NCI-H1930 (cell line): Measurements from ENCODE around the gene MAD1L1.
"Not testable (repeated sequence)": the region's sequence is repeated elsewhere in the genome, so short reads cannot be mapped to it uniquely, and the experiment has no call there.

Experiments
- DNase-seq, 2 experiments: peaks; one replicate each; lab custom pipeline; 2025; lab: John Stamatoyannopoulos, UW

MAD1L1 gene

DNA sequence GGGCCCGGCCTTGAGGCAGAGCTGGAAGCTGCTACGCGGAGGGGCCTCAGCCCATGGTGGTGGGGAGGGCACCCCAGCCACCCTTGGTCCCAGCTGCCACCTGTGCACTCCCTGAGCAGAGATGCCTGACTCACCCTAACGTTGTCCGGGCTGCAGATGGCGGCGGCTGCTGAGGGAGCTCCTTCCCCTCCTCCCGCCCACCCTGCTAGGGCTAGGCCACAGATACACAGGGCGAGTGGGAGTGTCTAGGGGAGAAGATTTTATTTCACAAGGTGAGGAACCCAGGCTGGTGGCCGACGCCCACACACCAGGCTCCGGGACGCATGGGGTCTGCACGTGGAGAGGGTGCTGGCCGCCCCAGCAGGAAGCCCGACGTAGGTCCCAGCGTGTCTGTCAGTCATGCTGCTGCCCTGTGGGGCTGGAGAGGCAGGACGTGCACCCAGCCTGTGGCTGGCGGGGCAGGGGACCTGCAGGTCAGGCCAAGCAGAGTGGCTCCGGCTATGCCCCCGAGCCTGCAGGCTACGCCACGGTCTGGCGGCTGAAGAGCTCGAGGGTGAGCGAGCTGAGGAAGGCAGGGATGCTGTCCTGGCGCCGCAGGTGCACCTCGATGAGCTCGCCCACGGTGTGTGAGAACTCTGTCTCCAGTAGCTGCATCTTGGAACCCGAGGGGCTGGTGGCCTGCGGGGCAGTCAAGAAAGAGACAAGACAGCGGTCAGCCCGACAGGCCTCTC, 417.0 kb downstream of the MAD1L1 start:
- not testable (repeated sequence) for DNase-seq

DNA sequence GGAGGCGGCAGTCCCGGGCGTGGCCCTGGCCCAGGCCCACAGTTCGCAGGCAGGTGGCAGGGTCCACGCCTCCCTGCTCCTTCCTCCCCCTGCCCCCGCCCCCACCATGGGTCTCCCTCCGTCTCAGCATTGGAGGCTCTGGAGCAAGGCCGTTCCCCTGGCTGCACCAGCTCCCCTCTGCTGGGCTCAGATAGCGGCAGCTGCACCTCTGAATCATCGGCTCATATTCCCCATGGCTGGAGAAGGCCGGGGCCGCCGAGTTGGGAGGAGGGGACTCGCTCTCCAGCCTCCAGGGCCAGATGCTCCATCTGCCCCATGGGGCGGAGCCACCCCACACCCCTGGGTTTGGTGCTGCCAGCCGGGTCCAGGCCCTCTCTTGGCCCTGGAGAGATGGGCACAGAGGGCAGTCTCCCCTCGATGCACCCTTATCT, 417.7 kb downstream of the MAD1L1 start:
- DNase-seq = no peak

DNA sequence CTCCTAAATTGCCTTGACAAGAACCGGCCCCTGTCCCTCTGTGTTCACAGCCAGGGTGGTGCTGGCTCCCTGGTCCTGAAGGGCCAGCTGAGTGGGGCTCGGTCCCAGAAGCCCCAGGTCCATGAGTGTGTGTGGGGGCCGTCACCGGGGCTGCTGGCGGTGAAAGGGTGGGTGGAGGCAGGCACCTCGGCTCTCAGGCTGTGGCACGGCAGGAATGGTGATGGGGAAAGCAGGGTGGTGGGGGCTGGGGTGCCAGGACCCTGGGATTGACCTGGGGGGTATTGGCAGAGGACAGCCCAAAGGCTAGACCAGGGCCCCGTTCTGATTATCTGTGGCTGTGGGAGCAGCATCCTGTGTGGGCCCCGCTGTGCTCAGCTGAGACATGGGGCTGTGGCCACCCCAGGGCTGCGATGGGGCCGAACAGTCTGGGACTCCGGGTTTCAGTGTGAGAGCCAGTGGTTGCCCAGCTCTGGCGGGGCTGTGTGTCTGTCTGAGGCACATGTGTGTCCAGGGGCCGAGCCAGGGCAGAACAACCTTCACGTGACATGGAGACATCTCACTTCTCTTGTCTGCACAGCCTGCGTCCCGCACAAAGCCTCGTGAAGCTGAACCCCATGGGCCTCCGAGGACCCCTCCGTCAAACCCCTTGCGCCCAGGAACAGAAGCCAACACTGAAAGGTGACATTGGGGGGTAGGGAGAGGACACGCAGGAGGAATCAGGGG, 418.5 kb downstream of the MAD1L1 start:
- no peak for DNase-seq

DNA sequence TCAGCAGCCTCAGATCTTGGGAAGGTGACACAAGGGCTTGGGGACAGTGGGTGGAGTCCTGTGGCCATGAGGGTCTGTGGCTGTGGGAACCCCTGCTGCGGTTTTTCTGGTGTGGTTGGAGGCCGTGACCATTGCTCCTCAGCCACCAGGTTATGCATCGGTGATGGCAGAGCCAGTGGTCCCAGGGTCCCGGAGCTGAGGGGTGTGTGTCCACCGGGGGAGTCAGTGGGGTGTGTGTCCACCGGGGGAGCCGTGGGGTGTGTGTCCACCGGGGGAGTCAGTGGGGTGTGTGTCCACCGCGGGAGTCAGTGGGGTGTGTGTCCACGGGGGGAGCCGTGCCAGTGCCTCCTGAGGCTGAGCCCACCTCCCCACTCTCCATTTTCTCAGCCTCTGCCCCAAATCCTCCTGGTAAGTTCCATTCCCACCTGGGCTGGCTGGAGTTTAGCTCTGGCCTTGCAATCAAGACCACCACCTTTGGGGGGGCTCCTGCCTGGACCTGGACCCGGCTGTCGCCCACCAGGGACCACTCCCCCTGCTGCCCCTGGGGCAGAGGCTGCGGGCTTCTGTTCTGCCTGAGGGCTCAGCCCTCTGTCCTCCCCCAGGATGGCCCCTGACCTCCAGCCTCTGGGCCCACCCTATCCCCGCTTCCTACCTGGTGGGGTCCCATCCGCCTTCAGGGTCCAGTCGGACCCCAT, 419.2 kb downstream of the MAD1L1 start:
- no peak for DNase-seq

DNA sequence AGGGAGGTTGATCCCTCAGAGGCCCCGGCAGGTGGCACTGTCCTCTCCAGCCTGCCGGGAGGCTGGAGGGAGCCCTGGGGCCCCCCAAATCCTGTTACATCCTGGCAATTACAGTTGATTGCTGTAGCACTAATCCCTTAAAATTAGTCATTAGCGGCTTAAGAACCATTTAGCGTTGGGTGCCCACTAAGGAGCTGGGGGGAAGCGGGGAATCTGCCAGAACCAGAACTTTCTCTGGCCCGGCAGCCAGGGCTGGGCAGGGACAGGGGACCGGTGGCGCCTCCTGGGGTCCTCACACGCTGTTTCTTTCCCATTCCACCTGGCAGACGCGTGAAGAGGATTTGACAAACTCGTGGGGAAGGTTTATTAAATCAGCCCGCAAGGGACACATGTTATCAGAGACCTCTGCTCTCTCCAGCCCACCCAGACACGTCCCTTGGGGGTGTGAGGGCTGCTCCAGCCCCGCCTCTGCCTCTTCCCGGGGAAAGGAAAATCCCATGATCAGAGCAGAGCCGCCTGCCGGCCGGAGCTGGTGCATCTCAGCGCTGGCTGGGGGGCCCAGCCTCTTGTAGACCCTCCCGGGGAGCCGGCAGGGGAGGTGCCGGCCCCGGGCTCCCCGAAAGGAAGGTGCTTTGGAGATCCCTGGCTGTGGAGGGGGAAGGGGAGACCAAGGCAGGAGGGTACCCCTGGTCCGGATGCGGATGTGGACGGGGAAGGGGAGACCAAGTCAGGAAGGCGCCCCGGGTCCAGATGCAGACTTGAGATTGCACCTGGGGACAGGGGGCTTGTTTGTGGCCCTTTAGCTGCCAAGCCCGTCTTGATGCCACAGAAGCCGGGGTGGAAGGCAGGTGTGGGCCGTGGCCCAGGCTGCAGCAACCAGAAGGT, 420.0 kb downstream of the MAD1L1 start:
- DNase-seq = peak in 1 of 2 experiments; percentile 35

DNA sequence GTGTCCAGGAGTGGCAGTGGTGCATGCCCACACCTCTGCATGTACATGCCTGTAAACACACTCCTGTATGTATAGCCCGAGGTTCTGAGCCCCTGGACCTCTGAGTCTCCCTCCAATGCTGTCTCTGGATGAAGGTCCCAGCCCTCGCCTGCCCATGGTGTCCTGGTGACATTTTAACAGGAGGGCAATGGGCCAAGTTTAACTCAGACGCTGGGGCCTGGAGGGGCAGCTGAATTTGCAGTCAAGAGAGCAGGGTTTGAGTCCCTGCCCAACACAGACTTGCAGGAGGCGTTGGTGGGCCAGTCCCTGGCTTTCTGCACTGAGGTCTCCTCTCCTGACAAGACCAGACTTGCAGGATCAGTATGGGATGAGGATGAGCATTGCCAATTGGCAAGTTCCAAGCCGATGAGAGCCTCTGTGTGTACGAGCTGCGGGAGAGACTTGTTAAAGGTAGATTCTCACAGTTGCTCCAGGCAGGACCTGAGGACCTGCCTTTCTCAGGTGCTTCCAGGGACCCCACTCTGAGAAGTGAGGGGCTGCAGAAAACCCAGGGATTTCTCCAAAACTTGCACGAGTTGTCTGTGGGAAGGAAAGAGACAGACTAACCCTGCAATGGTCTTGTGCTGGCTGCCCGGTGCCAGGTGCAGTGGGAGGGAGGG, 420.8 kb downstream of the MAD1L1 start:
- DNase-seq = no peak

DNA sequence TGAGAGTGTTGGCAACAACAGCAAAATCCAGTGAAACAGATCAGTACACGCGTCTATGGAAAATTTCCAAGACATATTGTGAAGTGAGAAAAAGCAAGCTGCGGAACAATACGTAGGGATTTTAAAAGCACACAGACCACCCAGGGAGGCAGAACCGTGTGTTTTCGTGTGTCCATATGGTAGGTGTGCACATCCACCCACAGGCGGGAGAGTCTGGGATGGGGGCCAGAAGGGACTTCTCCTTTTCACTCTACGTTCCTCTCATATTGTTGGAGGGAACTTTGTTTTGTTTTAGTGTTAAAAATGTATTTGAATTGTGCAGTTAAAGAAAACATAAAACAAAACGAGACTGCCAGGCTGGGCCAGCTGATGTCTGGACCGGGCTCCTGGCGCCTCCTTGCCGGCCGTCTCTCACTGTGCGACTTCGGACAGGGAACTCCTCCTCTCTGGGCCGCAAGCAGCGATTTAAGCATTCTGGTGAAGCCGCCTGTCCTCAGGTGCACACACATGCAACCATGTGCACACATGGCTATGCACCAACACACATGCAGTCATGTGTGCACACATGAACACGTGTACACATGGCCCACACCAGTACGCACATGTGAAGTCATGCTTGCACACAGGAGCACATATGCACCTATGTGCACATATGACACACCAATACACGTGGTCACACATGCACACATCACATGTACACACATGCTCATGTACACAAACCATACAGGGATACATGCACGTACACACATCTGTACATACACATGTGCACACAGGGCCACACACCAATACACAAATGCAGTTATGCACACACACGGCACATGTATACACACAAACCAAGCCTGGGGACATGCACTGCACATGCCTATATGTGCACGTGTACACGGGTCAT, 421.5 kb downstream of the MAD1L1 start:
- DNase-seq = no peak

DNA sequence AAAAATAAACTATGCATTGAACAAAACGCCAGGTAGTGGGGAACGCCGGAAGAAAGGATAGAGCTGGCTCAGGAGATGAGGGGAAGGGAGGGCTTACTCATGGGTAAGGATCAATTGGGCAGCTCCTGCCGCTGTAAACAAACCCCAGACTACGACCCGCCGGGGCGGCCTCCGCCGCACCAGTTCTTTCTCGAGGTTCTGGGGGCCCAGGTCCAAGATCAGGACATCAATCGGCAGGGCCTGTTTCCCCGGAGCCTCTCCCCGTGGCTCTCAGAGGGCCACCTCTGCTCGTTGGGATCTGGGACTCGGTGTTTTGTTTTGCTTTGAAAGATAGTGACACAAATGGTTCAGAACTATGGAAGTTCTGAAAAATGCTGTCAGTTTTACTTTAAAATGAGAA, 422.2 kb downstream of the MAD1L1 start:
- no peak for DNase-seq

DNA sequence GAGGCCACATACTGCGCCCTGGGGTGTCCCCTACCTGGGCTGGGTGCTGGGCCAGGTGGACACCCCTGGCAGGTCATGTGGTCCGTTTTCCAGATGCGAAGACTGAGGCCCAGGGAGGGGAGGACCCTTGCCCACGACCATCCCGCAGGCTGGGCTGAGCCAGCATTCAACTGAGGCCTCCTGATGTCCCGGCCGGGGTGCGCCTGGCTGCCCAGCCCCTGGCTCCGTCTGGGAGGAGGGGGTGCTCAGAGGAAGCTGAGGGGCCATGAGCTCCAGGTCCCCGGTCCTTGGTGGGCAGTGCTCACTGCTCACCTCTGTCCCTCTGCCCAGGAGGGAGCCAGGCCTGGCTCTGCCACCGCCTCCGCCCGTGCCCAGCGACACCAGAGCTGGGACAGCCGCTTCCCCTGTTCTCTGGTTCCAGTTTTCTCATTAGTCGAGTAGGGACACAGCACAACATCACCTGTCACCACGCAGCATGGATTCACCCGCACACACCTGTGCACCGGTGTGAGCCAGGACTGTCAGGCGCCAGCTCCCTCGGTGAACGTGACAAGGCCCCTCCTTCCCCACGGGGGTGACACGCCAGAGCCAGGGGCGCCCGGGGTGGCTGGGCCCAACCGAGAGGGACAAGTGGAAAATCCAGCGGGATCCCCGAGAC, 423.0 kb downstream of the MAD1L1 start:
- DNase-seq = no peak

DNA sequence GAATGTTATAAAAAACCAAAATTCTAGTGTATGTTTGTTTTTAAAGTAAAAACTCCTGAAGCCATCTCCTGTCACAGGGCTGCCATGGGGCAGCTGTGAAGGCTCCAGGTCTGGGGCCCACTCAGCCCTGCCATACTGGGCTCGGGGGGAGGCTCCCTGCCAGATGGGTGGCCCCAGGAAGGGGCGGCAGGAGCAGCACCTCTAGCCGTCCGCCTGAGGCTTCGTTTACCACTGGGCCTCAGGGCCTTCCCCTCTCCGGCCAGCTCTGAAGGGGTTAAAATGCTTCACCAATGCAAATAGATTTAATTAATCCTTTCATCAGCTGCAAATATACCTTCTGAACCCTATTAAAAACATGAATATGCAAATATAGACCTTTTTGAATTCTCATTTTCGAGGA, 423.7 kb downstream of the MAD1L1 start:
- DNase-seq = no peak

DNA sequence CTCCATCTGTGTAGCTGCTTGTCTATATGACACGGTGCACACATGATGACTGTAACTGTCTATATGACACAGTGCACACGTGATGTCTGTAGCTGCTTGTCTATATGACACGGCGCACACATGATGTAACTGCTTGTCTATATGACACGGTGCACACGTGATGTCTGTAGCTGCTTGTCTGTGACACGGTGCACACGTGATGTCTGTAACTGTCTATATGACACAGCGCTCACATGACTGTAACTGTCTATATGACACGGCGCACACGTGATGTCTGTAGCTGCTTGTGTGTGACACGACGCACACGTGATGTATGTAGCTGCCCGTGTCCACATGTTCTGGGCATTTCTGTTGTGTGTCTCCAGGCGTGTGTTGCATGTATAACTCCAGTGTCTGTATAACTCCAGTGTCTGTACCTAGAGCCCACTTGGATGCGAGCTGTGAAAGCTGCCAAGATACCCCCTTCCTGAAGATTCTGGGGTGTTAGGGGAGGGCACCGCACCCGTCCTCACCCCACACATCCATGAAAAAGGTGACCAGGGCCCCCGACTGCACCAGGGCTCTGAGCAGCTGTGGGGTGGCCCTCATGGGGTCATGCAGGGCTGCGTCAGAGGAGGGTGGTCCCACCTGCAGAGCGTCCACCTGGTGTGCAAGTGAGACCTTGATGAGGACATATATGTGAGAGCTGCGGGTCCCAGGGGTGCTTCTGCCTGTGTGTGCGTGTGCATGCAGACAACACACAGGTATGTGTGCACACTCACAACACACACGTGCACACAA, 424.7 kb downstream of the MAD1L1 start:
- no peak for DNase-seq

DNA sequence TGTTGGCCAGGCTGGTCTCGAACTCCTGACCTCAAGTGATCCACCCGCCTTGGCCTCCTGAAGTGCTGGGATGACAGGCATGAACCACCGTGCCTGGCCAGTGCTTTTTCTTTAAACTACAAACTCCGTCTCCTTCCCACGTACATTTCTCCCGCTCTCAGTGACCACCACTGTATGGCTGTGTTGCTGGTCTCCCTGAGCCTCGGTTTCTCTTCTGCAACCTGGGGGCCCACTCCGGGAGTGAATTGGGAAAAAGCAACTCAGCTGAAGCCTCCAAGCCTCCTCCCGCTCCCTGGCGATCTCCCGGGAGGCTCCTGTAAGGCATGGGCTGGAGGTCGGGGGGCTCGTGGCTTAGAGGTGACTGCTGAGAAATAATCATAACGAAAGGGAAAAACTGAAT, 426.4 kb downstream of the MAD1L1 start:
- no peak for DNase-seq

DNA sequence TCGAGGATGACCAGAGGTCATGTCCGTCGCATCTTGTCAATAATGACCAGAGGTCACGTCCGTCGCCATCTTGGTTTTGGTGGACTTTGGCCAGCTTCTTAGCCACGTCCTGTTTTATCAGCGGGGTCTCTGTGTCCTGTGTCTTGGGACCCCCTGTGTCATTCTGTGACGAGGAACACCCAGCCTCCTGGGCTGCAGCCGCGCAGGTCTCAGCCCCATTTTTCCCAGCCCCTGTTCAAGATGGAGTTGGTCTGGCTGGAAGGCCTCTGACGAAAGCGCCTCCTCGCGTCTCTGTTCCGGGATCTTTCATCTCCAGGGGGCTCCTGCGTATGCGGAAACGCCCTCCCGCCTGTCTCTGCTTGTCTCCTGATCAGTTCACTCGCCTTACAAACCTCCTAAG, 428.4 kb downstream of the MAD1L1 start:
- no peak for DNase-seq

DNA sequence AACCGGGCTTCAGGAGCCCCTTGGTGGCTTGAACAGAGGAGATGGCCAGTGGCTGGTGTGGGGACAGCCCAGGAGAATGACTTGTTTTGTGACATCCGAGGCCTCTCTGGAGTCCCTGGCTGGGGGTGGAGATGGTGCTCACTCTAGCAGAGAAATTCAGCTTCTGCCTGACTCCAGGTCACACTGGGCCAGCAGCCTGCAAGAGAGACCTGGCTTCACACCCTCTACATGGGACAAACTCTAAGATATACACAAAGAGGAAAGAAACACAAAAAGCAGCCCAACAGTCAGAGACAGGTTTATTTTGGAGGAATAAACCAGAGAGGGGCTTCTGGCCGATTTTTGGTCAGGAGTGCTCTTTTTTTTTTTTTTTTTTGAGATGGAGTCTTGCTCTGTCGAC, 429.8 kb downstream of the MAD1L1 start:
- no peak for DNase-seq

DNA sequence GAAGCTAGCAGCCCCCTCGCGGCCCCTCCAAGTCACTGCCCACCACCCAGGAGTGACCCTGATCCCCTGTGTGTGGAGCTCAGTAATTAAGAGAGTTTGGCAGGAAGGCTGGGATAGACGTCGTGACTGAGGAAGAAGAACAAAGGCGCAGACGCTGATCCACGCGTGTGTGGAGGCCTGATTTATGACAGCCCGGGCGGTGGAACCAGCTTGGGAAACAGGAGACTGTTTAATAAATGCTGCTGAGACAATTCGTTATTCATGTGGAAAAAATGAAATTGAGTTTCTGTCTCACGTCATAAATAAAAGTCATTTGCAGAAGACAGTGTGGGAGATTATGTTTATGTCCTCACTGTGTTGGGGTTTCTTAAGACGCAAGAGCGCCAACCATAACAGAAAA, 431.8 kb downstream of the MAD1L1 start:
- DNase-seq = no peak

DNA sequence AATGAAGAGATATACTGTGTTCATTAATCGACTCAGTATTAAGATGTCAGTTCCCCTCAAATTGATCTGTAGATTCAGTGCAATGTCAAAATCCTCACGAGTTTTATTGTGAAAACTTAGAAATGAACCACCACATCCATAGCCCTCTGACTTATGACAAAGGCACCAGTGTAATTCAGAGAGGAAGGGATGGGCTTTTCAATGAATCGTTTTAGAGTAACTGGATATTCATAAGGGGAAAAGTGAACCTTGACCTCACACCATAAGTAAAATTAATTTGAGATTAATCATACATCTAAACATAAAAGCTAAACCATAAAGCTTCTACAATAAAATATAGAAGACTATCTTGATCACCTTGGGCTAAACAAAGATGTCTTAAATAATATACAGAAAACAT, 434.6 kb downstream of the MAD1L1 start:
- DNase-seq = no peak

DNA sequence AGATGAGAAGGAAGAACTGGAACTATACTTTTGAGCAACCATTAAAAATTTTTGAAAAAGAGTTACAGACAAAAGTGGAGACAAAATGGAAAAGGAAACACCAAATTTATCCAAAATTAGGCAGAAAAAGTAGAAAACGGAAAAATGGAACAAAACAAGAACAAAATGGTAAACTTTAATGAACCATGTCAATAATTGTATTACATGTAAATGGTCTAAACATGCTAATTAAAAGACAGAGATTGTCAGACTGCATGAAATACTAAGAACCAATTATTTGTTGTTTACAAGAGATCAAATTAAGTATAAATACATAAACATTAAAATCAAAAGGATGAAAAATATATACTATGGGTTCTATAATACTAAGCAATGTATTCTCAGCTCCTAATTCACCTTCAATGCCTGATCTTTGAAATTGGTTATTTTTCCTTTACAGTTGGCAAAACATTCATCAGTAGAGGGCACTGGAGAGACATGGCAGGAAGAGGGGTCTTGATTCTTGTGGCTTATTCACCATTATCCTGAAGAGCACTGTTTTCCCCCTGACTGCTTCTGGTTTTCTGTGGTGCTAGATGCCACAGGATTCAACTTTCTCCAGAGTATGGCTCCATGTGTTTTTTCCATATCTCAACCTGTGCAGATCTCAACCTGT, 437.7 kb downstream of the MAD1L1 start:
- DNase-seq = no peak

DNA sequence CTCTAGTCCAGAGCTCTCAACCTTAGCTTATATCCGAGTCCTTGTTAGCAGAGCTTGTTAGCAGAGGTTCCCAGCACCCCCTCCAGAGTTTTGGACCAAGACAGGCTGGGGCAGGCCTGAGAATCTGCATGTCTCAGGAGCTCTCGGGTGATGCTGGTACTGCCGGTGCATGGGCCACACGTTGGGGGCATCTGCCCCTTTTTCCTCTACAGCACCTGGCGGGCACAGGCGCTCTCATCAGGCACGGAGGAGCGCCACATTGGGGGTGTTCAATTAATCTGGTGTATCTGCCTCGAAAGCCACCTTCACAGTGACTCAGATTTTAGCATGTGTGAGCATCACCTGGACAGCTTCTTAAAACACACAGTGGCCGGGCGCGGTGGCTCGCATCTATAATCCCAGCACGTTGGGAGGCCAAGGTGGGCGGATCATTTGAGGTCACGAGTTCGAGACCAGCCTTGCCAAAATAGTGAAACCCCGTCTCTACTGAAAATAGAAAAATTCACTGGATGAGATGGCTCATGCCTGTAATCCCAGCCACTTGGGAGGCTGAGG, 445.0 kb downstream of the MAD1L1 start:
- no peak for DNase-seq
